Kidney (tissue), 14 donors: ENCODE measurements around the gene IKZF2. TPM values are rescaled to one million over a fixed set of nuclear protein-coding genes. Genes with fewer than 3 reads are reported as not detected.
"Not testable (repeated sequence)": the region's sequence is repeated elsewhere in the genome, so short reads cannot be mapped to it uniquely, and the experiment has no call there.

Experiments
- DNase-seq, 5 donors: peaks; one replicate each; pipeline ENCODE4 v3.0.0-alpha.2; 2013 to 2020
- FAIRE-seq: peaks from 2 replicates; lab custom pipeline; 2012; peaks lifted over from hg19 to GRCh38; lab: Jason Lieb, UNC
- H3K27ac ChIP-seq, 2 donors: one replicate each; pipeline ENCODE4 v1.7.0; 2013; ENCODE audit warnings: low read depth in 2 of 2, low read length in 2 of 2, inconsistent platforms in 1 of 2
- H3K27me3 ChIP-seq: one replicate; pipeline ENCODE4 v1.7.1; 2013; ENCODE audit warnings: low read length, inconsistent platforms; ENCODE audit not compliant: control insufficient read depth, insufficient read depth
- H3K36me3 ChIP-seq, 3 donors: one replicate each; pipeline versions ENCODE4 v1.7.0 to v1.7.1; 2013; ENCODE audit warnings: low read length in 3 of 3, control low read depth in 1 of 3, inconsistent platforms in 1 of 3; ENCODE audit not compliant: insufficient read depth in 3 of 3, control insufficient read depth in 2 of 3
- H3K4me1 ChIP-seq, 3 donors: one replicate each; pipeline versions ENCODE4 v1.7.0 to v1.7.1; 2013; ENCODE audit warnings: low read length in 3 of 3, inconsistent platforms in 1 of 3, low read depth in 1 of 3; ENCODE audit not compliant: control insufficient read depth in 2 of 3, insufficient read depth in 2 of 3
- H3K4me3 ChIP-seq, 3 donors: one replicate each; pipeline versions ENCODE4 v1.7.0 to v1.8.1; 2013; ENCODE audit warnings: low read length in 3 of 3, control low read depth in 1 of 3, inconsistent platforms in 1 of 3
- H3K9ac ChIP-seq, 3 donors: one replicate each; pipeline versions ENCODE4 v1.7.0 to v1.7.1; 2013; ENCODE audit warnings: low read length in 3 of 3, control low read depth in 1 of 3, inconsistent platforms in 1 of 3
- H3K9me3 ChIP-seq, 3 donors: one replicate each; pipeline versions ENCODE4 v1.7.0 to v1.7.1; 2013; ENCODE audit warnings: low read length in 3 of 3, control low read depth in 1 of 3, inconsistent platforms in 1 of 3; ENCODE audit not compliant: control insufficient read depth in 2 of 3, insufficient read depth in 1 of 3
- intact Hi-C: fragments of 100-400 bp; cut with DNase I; formaldehyde crosslinking; loops from one replicate; pipeline ENCODE4 v1.11.1; 2022
- polyA plus RNA-seq: library from polyadenylated mRNA; stranded (reverse); fragments of 350-450 nt; fragmentation: Illumina TruSeq; extraction: RNeasy Lipid Tissue Mini Kit (QIAGEN cat#74804); gene quantifications from one replicate; pipeline ENCODE4 v1.2.3, GENCODE V29; 2014; ENCODE audit warnings: low read depth, low replicate concordance; ENCODE audit not compliant: insufficient read depth
- total RNA-seq: library from RNA; stranded (reverse); fragmentation: NEBNext Ultra II Directional; extraction: Animal tissue kit (Norgen Biotek cat#: 25700); gene quantifications from one replicate; pipeline ENCODE4 v1.2.1, GENCODE V29; 2021
- TF ChIP-seq, protein P1 (sequence below): IDR thresholded peaks from 3 replicates; pipeline ENCODE4 v1.5.1; 2012; ENCODE audit warnings: mild to moderate bottlenecking, moderate library complexity, borderline replicate concordance; ENCODE audit not compliant: insufficient read depth; ENCODE audit errors: extremely low read depth
- donor health status: control.
- donor health status: control.
- donor health status: control.
- donor health status: control.
- donor health status: control.
- donor health status: DM: yes; HTN: yes; CAD: no.
- donor health status: Normal renal cell carcinoma (clear cell type).

The IKZF2 gene
- total and polyA plus RNA-seq, 2 donors from 2014 or later: 0.75 to 12.4 TPM

DNA sequence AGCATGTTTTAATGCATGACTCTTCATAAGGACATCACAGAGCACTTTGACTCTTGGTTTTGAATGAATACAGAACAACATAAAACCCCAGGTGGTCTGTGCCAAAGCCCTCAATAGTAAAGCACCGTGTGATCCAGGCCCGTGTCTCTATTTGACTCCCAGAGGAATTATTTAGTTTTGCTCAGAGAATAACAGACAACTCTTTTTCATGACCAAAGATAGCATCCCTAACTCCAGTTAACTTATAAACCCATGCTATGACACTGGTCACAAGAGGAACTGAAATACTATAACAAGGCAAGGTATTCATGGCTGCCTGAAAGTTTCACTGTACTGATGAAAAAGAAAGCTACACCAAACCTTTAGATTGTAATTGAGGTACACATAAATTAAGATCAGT is 128.4 kb downstream of the IKZF2 start:
- intact Hi-C loops: no loop called here
- no peaks in the 10 kb centered on the region for H3K27me3 ChIP-seq
- H3K36me3 ChIP-seq: no peaks in the 10 kb centered on the region
- no peak for FAIRE-seq
- no peak overlapping the region for H3K9ac ChIP-seq
- TF ChIP-seq, protein P1, sequence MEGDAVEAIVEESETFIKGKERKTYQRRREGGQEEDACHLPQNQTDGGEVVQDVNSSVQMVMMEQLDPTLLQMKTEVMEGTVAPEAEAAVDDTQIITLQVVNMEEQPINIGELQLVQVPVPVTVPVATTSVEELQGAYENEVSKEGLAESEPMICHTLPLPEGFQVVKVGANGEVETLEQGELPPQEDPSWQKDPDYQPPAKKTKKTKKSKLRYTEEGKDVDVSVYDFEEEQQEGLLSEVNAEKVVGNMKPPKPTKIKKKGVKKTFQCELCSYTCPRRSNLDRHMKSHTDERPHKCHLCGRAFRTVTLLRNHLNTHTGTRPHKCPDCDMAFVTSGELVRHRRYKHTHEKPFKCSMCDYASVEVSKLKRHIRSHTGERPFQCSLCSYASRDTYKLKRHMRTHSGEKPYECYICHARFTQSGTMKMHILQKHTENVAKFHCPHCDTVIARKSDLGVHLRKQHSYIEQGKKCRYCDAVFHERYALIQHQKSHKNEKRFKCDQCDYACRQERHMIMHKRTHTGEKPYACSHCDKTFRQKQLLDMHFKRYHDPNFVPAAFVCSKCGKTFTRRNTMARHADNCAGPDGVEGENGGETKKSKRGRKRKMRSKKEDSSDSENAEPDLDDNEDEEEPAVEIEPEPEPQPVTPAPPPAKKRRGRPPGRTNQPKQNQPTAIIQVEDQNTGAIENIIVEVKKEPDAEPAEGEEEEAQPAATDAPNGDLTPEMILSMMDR: no peak
- no peak overlapping the region for H3K4me3 ChIP-seq
- no peaks in the 10 kb centered on the region for H3K4me1 ChIP-seq
- H3K9me3 ChIP-seq: no peaks in the 10 kb centered on the region
- no peak for DNase-seq
- no peak overlapping the region for H3K27ac ChIP-seq

- TF ChIP-seq, protein P1: no peak
- H3K27me3 ChIP-seq: no peaks in the 10 kb centered on the region
- no peaks in the 10 kb centered on the region for H3K4me1 ChIP-seq
- no peak overlapping the region for H3K27ac ChIP-seq
- H3K36me3 ChIP-seq: no peaks in the 10 kb centered on the region
- DNase-seq (no peak), FAIRE-seq (no peak)
- no peak overlapping the region for H3K4me3 ChIP-seq
- intact Hi-C loops: no loop called here
- no peak overlapping the region for H3K9ac ChIP-seq
- H3K9me3 ChIP-seq: no peaks in the 10 kb centered on the region
Observed at GRCh38 chr2:213021971-213022899, 129.2 kb downstream of the IKZF2 start.

DNA sequence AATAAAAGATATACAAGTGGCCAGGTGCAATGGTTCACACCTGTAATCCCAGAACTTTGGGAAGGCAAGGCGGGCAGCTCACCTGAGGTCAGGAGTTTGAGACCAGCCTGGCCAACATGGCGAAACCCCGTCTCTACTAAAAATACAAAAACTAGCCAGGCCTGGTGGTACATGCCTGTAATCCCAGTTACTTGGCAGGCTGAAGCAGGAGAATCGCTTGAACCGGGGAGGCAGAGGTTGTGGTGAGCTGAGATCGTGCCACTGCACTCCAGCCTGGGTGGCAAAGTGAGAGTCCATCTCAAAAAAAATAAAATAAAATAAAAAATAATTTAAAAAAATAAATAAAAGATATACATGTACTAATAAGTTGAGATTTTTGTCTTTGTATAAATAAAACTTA is 130.5 kb downstream of the IKZF2 start:
- FAIRE-seq, DNase-seq, H3K4me1 ChIP-seq, H3K27ac ChIP-seq, H3K4me3 ChIP-seq, H3K9ac ChIP-seq, H3K9me3 ChIP-seq, intact Hi-C loops, H3K36me3 ChIP-seq, H3K27me3 ChIP-seq: not testable (repeated sequence)

- TF ChIP-seq, protein P1: no peak
- FAIRE-seq (no peak), DNase-seq (no peak)
- H3K9ac ChIP-seq: no peak overlapping the region
- no peaks in the 10 kb centered on the region for H3K9me3 ChIP-seq
- intact Hi-C loops: no loop called here
- H3K27me3 ChIP-seq: no peaks in the 10 kb centered on the region
- H3K4me3 ChIP-seq: no peak overlapping the region
- H3K4me1 ChIP-seq: no peaks in the 10 kb centered on the region
- H3K36me3 ChIP-seq: no peaks in the 10 kb centered on the region
- no peak overlapping the region for H3K27ac ChIP-seq
Observed at GRCh38 chr2:213020268-213020667, 131.1 kb downstream of the IKZF2 start.
